ENCODE data around the gene STAMBP.

Gene STAMBP

DNA sequence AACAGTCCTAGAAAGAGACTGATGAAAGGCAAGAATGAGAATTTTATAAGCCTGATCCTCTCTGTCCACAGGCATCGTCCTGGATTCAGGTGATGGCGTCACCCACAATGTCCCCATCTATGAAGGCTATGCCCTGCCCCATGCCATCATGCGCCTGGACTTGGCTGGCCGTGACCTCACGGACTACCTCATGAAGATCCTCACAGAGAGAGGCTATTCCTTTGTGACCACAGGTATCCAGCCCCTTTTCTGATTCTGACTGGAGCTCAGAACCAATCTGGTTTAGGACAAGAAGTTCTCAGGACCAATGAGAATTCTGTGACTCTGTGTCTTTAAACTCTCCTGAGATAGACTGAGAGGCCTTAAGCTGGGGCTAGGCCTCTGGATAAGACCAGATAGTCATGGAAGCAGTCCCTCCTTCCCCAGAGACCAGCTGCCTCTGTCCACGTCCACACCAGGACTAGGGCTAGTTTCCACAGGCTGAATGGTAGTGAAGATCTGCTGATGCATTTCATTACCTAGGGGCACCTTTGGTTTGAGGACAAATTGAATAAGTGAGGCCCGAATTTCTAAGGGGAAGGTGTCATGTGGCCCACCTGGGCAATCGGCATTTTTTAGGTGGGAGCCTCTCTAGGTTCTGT, 84.8 kb downstream of the STAMBP start:
- Mint-ChIP-seq H3K36me3 (ENCODE audit: low read depth) (no peaks in the 10 kb centered on the region), H3K9me3 (no peaks in the 10 kb centered on the region), H3K27ac (no peak overlapping the region), H3K4me1 (ENCODE audit: low read depth) (peaks cover 7% of the 10 kb centered on the region), H3K4me3 (no peak overlapping the region), H3K27me3 (ENCODE audit: low read depth) (no peaks in the 10 kb centered on the region)
- no peak for DNase-seq (ENCODE audit: low spot score)

DNA sequence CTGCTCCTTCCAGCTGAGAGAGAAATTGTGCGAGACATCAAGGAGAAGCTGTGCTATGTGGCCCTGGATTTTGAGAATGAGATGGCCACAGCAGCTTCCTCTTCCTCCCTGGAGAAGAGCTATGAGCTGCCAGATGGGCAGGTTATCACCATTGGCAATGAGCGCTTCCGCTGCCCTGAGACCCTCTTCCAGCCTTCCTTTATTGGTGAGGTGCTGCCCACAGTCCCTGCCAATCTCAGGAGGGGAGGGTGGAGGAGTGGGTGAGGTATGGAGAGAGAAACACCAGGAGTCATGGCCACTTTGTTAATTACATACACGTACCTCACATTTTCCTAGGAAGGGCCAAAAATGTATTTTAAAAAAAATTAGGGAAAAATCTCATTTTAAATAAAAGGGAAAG, 85.9 kb downstream of the STAMBP start:
- no peak for DNase-seq (ENCODE audit: low spot score)
- Mint-ChIP-seq H3K4me3 (no peak overlapping the region), H3K27me3 (ENCODE audit: low read depth) (no peaks in the 10 kb centered on the region), H3K36me3 (ENCODE audit: low read depth) (no peaks in the 10 kb centered on the region), H3K27ac (no peak overlapping the region), H3K4me1 (ENCODE audit: low read depth) (peaks cover 7% of the 10 kb centered on the region), H3K9me3 (no peaks in the 10 kb centered on the region)

DNA sequence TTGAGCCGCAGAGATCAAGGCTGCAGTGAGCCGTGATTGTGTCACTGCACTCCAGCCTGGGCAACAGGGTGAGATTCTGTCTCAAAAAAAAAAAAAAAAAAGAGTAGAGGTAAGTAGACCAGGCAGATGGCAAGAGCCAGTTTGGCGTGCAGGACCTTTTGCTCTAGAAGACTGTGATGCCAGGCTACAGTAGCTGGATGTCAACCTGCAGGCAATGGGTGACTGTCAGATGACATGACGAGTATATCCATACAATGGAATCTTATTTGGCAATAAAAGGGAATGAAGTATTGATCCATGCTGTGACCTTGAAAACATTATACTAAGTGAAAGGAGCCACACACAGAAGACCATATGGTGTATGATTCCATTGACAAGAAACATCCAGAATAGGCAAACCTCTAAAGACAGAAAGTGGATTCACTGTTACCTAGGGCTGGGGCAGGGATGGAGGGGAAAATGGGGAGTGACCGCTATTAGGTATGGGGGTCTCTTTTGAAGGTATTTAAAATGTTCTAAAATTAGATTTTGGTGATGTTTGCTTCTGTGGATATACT, 86.8 kb downstream of the STAMBP start:
- Mint-ChIP-seq H3K4me3 (no peak overlapping the region), H3K9me3 (no peaks in the 10 kb centered on the region), H3K4me1 (ENCODE audit: low read depth) (peaks cover 7% of the 10 kb centered on the region), H3K27ac (no peak overlapping the region), H3K36me3 (ENCODE audit: low read depth) (no peaks in the 10 kb centered on the region), H3K27me3 (ENCODE audit: low read depth) (peaks cover 1% of the 10 kb centered on the region)
- DNase-seq (ENCODE audit: low spot score), result no peak

DNA sequence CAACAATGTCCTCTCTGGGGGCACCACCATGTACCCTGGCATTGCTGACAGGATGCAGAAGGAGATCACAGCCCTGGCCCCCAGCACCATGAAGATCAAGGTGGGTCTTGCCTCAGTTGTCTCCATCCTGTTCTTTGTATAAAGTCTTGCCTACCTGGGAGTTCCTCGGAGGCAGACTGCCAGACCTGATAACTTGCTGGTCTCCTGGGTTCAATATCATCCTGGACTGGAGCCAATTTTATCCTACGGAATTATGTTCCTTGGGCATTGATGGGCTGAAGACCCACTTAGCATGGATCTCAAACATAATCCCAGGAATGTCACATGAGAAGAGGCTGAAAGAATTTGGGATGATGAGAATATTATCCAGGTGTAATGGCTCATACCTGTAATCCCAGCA, 87.9 kb downstream of the STAMBP start:
- Mint-ChIP-seq H3K27ac (no peak overlapping the region), H3K27me3 (ENCODE audit: low read depth) (peaks cover 2% of the 10 kb centered on the region), H3K36me3 (ENCODE audit: low read depth) (no peaks in the 10 kb centered on the region), H3K4me3 (no peak overlapping the region), H3K4me1 (ENCODE audit: low read depth) (peaks cover 8% of the 10 kb centered on the region), H3K9me3 (no peaks in the 10 kb centered on the region)
- no peak for DNase-seq (ENCODE audit: low spot score)

DNA sequence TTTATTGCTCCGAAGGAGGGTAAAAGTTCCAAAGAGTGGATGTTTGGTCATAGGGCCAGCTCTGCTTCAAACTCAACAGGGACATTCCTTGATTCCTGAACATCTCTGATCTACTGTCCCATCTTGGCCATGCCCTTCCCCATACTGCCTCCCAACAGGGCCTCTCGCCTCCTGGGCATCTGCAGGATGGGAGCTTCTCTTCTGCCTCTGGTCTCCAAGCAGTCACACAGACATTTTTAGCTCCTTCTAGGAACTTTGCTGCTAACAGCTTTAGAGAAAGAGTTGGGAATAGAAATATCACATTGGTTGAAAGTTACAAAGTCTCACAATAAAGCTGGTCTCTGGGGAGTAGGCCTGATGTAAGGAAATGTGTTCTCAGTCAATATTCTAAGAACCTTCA, 88.5 kb downstream of the STAMBP start:
- Mint-ChIP-seq H3K36me3 (ENCODE audit: low read depth) (no peaks in the 10 kb centered on the region), H3K4me1 (ENCODE audit: low read depth) (peaks cover 9% of the 10 kb centered on the region), H3K4me3 (no peak overlapping the region), H3K27ac (no peak overlapping the region), H3K9me3 (no peaks in the 10 kb centered on the region), H3K27me3 (ENCODE audit: low read depth) (peaks cover 2% of the 10 kb centered on the region)
- DNase-seq (ENCODE audit: low spot score), result no peak

DNA sequence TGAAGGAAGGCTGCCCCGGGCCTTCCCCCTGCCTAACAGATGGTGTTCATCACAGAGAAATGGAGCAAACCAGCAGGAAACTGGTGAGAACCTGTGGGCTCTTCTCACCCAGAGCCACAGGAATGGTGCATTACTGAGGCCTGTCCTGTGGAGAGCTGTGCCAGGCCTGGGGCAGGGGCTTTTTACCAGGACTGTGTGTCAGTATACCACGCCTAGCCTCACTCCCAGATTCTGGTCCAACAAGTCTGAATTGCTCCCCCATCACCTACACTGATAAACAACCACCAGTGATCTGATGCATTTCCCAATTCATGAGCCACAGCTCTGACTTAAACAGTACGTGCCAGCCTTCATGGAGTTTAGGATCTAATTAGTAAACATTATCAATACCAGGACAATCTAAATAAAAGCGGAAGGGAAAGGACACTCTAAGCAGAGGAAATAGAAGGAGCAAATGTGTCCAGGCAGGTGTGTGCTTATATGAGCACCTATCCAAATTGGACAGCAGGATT, 89.0 kb downstream of the STAMBP start:
- Mint-ChIP-seq H3K9me3 (no peaks in the 10 kb centered on the region), H3K27ac (no peak overlapping the region), H3K27me3 (ENCODE audit: low read depth) (peaks cover 2% of the 10 kb centered on the region), H3K4me3 (no peak overlapping the region), H3K4me1 (ENCODE audit: low read depth) (peaks cover 12% of the 10 kb centered on the region), H3K36me3 (ENCODE audit: low read depth) (no peaks in the 10 kb centered on the region)
- no peak for DNase-seq (ENCODE audit: low spot score)

DNA sequence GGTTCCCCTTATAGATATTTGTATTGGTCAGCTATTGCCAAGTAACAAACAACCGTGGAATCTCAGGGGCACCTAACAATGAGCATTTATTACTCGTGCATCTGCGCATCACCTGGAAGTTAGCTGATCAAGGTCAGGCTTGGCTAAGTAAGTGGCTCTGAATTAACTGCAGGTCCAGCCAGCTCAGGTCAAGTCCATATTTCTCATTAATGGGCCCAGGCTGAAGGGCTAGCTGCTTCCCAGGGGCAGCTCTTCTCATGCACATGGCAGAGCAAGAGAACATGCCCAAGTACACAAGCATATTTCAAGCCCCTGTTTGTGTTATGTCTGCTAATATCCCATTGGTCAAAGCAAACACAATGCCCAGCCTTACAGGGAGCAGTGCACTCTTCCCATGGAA, 90.1 kb downstream of the STAMBP start:
- peaks cover 2% of the 10 kb centered on the region for H3K27me3 Mint-ChIP-seq (ENCODE audit: low read depth)
- no peak for DNase-seq (ENCODE audit: low spot score)
- H3K4me3 Mint-ChIP-seq, result no peak overlapping the region
- H3K9me3 Mint-ChIP-seq, result no peaks in the 10 kb centered on the region
- H3K4me1 Mint-ChIP-seq (ENCODE audit: low read depth), result peaks cover 20% of the 10 kb centered on the region
- no peaks in the 10 kb centered on the region for H3K36me3 Mint-ChIP-seq (ENCODE audit: low read depth)
- H3K27ac Mint-ChIP-seq, result no peak overlapping the region

DNA sequence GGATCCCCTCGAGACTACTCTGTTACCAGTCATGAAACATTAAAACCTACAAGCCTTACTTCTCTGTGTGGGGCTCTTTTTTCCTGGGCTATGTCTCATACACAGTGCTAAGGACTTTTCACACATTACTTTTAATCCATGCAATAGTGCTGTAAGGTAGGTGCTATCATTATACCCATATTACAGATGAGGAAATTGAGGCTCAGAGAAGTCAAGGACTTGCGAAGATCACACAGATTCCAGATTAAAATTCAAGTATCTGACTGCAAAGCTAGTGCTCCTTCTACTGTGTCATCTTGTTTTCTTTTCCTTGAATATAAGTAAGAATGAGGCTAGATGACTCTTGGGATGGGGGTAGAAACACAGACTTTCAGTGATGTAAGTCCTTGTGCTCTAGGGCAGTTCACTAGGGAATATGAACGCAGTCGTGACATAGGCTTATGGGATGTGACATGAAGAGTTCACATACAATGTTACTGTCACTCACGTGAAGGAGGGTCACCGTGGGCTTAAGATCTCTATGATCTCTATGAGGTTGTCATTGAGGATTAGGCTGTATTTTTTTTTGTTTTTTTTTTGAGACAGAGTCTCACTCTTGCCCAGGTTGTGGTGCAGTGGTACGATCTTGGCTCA, 91.0 kb downstream of the STAMBP start:
- Mint-ChIP-seq H3K36me3 (ENCODE audit: low read depth) (no peaks in the 10 kb centered on the region), H3K4me1 (ENCODE audit: low read depth) (peaks cover 19% of the 10 kb centered on the region), H3K4me3 (no peak overlapping the region), H3K27me3 (ENCODE audit: low read depth) (peaks cover 2% of the 10 kb centered on the region), H3K9me3 (no peaks in the 10 kb centered on the region), H3K27ac (no peak overlapping the region)
- DNase-seq (ENCODE audit: low spot score), result no peak

DNA sequence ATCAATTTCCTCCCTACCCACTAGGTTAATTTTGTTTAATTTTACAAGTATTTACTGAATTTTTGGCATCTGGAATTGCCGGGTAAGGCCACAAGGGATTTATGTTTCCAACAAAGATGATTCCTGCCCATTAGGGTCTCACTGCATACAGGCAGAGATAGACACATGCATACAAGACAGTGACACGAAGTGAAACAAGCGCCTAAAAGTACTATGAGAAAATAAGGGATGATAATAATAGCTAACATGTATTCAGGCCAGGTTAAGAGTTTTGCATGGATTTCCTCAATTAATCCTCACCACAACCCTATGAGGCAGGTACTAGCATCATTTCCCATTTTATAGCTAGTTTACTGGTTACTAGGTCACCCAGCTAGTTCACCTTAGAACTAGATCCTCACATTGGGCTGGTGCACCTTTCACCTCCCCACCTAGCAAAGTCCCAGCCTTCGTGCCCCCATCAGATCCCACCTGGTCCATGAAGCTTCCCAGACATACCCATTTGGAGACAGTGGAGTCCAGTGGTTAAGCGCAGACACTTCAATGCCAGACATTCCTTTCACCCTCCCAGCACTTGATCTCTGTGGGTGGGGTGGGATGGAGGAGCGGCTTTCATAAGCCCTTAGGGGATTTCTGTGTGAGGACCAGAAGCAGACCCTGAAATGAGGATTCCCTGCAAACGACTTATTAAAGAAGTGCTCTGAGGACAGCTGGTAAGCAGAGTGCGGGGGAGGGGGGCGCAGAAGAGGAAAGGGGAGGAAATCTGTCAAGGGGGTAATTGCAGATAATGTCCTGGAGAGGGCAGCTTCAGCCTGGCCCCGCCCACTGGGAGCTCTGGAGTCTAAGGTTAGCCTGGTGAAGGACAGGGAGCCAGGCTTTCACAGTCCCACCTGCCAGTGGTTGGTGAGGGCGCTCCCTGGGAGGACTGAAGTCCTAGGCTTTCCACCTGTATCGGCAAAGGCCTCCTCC, 92.1 kb downstream of the STAMBP start:
- H3K9me3 Mint-ChIP-seq, result no peaks in the 10 kb centered on the region
- DNase-seq (ENCODE audit: low spot score), result no peak
- no peak overlapping the region for H3K27ac Mint-ChIP-seq
- H3K36me3 Mint-ChIP-seq (ENCODE audit: low read depth), result no peaks in the 10 kb centered on the region
- peaks cover 2% of the 10 kb centered on the region for H3K27me3 Mint-ChIP-seq (ENCODE audit: low read depth)
- no peak overlapping the region for H3K4me3 Mint-ChIP-seq
- peaks cover 14% of the 10 kb centered on the region for H3K4me1 Mint-ChIP-seq (ENCODE audit: low read depth)

DNA sequence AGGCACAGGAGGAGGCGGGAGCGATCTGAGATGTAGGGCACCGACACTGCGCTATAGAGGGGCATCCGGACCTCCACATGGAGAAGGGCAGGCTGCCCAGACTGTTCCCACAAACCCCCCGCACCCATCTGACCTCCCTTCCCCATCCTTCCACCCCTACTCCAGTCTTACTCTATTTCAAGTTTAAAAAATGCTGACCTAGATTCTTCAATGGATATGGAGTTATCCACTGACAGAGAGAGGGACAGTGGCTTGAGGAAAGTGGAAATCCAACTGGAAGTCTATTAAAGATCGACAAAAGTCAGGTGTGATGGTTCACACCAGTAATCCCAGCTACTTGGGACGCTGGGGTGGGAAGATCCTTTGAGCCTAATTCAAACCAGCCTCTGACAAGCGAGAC, 92.8 kb downstream of the STAMBP start:
- Mint-ChIP-seq H3K4me1 (ENCODE audit: low read depth) (peaks cover 19% of the 10 kb centered on the region), H3K4me3 (no peak overlapping the region), H3K36me3 (ENCODE audit: low read depth) (peaks cover under 1% of the 10 kb centered on the region), H3K27me3 (ENCODE audit: low read depth) (peaks cover 2% of the 10 kb centered on the region), H3K27ac (no peak overlapping the region), H3K9me3 (no peaks in the 10 kb centered on the region)
- no peak for DNase-seq (ENCODE audit: low spot score)

DNA sequence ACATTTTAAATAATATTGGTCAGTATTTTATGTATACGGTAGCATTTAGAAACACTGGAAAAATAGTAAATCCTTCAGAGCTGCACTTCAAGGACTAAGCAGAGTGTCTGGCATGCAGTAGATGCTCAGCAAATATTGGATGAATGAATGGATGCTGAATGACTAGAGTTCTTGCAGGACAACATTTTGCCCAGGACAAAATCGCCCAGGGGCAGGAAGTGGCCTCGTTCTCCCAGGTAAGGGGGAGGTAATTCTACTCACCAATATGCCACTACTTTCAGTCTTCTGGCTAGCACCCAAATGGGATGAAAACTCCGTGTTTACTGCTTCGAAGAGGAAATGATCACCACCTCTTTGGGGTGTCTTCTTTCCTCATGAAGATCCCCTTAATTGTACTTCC, 93.9 kb downstream of the STAMBP start:
- no peak for DNase-seq (ENCODE audit: low spot score)
- peaks cover 2% of the 10 kb centered on the region for H3K27me3 Mint-ChIP-seq (ENCODE audit: low read depth)
- peaks cover 1% of the 10 kb centered on the region for H3K36me3 Mint-ChIP-seq (ENCODE audit: low read depth)
- no peaks in the 10 kb centered on the region for H3K9me3 Mint-ChIP-seq
- peak overlapping the region; percentile 31 for H3K27ac Mint-ChIP-seq
- peaks cover 20% of the 10 kb centered on the region for H3K4me1 Mint-ChIP-seq (ENCODE audit: low read depth)
- H3K4me3 Mint-ChIP-seq, result no peak overlapping the region
